ENCODE data around the gene RIC8B. TPM values are rescaled to one million over a fixed set of nuclear protein-coding genes. Genes with fewer than 3 reads are reported as not detected.

Gene RIC8B
- total RNA-seq, 1 experiment from 2014 or later, result 14.9 TPM

- no peaks in the 10 kb centered on the region for H3K27me3 ChIP-seq (ENCODE audit: insufficient read depth, low read depth)
- H3K4me1 ChIP-seq (replicated peaks; ENCODE audit: insufficient read depth), result no peaks in the 10 kb centered on the region
- no peaks in the 10 kb centered on the region for H3K9me3 ChIP-seq (ENCODE audit: insufficient read depth, low read depth)
- ChIA-PET CTCF (no interaction called here), POLR2A (ENCODE audit: unreplicated experiment) (no interaction called here)
- no peak overlapping the region for H3K27ac ChIP-seq
- H3K36me3 ChIP-seq (ENCODE audit: low read depth), result no peaks in the 10 kb centered on the region
- H2AFZ ChIP-seq, result no peak overlapping the region
- no peak overlapping the region for H3K4me3 ChIP-seq
- no TSS peak for BruUV-seq (replicated peaks)
- H4K20me1 ChIP-seq (ENCODE audit: insufficient read depth), result no peaks in the 10 kb centered on the region
- intact Hi-C loops (cut with micrococcal nuclease; ENCODE audit: unreplicated experiment), result no loop called here
- no peaks in the 10 kb centered on the region for H3K9me2 ChIP-seq (ENCODE audit: insufficient read depth)
- no peak for TF ChIP-seq EZH2 (IDR thresholded peaks at IDR 0.05; ENCODE audit: low read depth)
- TF ChIP-seq, protein P1, sequence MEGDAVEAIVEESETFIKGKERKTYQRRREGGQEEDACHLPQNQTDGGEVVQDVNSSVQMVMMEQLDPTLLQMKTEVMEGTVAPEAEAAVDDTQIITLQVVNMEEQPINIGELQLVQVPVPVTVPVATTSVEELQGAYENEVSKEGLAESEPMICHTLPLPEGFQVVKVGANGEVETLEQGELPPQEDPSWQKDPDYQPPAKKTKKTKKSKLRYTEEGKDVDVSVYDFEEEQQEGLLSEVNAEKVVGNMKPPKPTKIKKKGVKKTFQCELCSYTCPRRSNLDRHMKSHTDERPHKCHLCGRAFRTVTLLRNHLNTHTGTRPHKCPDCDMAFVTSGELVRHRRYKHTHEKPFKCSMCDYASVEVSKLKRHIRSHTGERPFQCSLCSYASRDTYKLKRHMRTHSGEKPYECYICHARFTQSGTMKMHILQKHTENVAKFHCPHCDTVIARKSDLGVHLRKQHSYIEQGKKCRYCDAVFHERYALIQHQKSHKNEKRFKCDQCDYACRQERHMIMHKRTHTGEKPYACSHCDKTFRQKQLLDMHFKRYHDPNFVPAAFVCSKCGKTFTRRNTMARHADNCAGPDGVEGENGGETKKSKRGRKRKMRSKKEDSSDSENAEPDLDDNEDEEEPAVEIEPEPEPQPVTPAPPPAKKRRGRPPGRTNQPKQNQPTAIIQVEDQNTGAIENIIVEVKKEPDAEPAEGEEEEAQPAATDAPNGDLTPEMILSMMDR (conservative IDR thresholded peaks at IDR 0.05), result no peak
- no peaks in the 10 kb centered on the region for H3F3A ChIP-seq (ENCODE audit: insufficient read depth, low read depth)
- no peaks in the 10 kb centered on the region for H3K79me2 ChIP-seq (ENCODE audit: low read depth)
- no peak overlapping the region for H3K4me2 ChIP-seq
- no peak for DNase-seq
Observed at GRCh38 chr12:106865683-106866082, 91.2 kb downstream of the RIC8B start.

DNA sequence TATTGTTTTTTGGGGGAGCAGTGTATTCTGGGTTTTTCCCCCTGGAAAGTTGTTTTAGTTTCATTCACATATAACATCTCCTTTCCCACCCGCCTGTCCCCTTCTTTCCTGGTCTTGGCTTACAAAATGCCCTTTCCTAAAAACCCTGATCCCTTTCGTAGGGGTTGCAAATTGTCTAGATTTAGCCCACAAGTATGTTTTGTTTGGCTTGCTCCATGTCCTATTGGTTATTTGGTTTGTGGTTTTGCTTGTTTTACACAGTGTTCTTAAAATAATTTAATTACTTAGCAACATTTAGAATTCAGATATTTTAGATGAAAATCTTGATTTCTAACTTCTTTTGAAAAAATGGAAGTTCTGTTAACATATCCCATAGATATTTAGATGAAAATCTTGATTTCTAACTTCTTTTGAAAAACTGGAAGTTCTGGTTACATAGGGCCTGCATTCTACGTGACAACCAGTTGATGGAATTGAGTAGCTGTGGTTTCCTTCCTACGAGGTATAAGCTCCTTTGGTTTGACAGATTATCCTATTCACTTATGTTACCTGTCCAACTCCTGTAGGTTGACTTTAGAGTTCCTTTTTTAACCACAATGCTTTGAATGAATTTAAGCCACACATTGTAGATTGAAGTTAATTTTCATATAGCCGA is 92.1 kb downstream of the RIC8B start:
- Histone ChIP-seq H3K4me2 (no peak overlapping the region), H3K4me1 (replicated peaks; ENCODE audit: insufficient read depth) (no peaks in the 10 kb centered on the region; the same call in 1 of the 2 replicates), H3K79me2 (ENCODE audit: low read depth) (no peaks in the 10 kb centered on the region), H3K36me3 (ENCODE audit: low read depth) (no peaks in the 10 kb centered on the region), H3F3A (ENCODE audit: insufficient read depth, low read depth) (no peaks in the 10 kb centered on the region), H3K9me2 (ENCODE audit: insufficient read depth) (no peaks in the 10 kb centered on the region), H3K27ac (no peak overlapping the region), H3K4me3 (no peak overlapping the region), H3K27me3 (ENCODE audit: insufficient read depth, low read depth) (no peaks in the 10 kb centered on the region), H4K20me1 (ENCODE audit: insufficient read depth) (no peaks in the 10 kb centered on the region), H3K9me3 (ENCODE audit: insufficient read depth, low read depth) (no peaks in the 10 kb centered on the region), H2AFZ (no peak overlapping the region)
- POLR2A ChIA-PET (ENCODE audit: unreplicated experiment), result no interaction called here
- CTCF ChIA-PET, result no interaction called here
- BruUV-seq (replicated peaks), result no TSS peak
- TF ChIP-seq, protein P1 (conservative IDR thresholded peaks at IDR 0.05), result no peak
- no peak for TF ChIP-seq EZH2 (IDR thresholded peaks at IDR 0.05; ENCODE audit: low read depth)
- DNase-seq, result no peak
- intact Hi-C loops (cut with micrococcal nuclease; ENCODE audit: unreplicated experiment), result no loop called here

- intact Hi-C loops (cut with micrococcal nuclease; ENCODE audit: unreplicated experiment), result no loop called here
Observed at GRCh38 chr12:106867651-106868050, 93.2 kb downstream of the RIC8B start.

More at GRCh38 chr12:106867651-106868050, 93.2 kb downstream of the RIC8B start:
- H3K27me3 ChIP-seq (ENCODE audit: insufficient read depth, low read depth), result no peaks in the 10 kb centered on the region
- no peaks in the 10 kb centered on the region for H4K20me1 ChIP-seq (ENCODE audit: insufficient read depth)
- no TSS peak for BruUV-seq (replicated peaks)
- POLR2A ChIA-PET (ENCODE audit: unreplicated experiment), result no interaction called here
- no peaks in the 10 kb centered on the region; the same call in 1 of the 2 replicates for H3K4me1 ChIP-seq (replicated peaks; ENCODE audit: insufficient read depth)
- no peaks in the 10 kb centered on the region for H3K36me3 ChIP-seq (ENCODE audit: low read depth)
- no peak for DNase-seq
- H3K9me3 ChIP-seq (ENCODE audit: insufficient read depth, low read depth), result no peaks in the 10 kb centered on the region
- TF ChIP-seq EZH2 (IDR thresholded peaks at IDR 0.05; ENCODE audit: low read depth), result no peak
- TF ChIP-seq, protein P1 (conservative IDR thresholded peaks at IDR 0.05), result no peak
- H3F3A ChIP-seq (ENCODE audit: insufficient read depth, low read depth), result no peaks in the 10 kb centered on the region
- H3K79me2 ChIP-seq (ENCODE audit: low read depth), result no peaks in the 10 kb centered on the region
- H3K4me2 ChIP-seq, result no peak overlapping the region
- no peak overlapping the region for H2AFZ ChIP-seq
- H3K9me2 ChIP-seq (ENCODE audit: insufficient read depth), result no peaks in the 10 kb centered on the region
- CTCF ChIA-PET, result no interaction called here
- H3K27ac ChIP-seq, result no peak overlapping the region
- no peak overlapping the region for H3K4me3 ChIP-seq
